Thoracic aorta (tissue), 2 donors: ENCODE data around the gene PLA2G4A. TPM values are rescaled to one million over a fixed set of nuclear protein-coding genes. Genes with fewer than 3 reads are reported as not detected.

Experiments
- ATAC-seq: fragments of 150-250 bp; one replicate; pipeline ENCODE4 v1.8.0; 2017; ENCODE audit warnings: low read depth; ENCODE audit not compliant: insufficient number of reproducible peaks, low FRiP score
- DNase-seq: peaks from one replicate; pipeline ENCODE4 v3.0.0-alpha.2; 2020; ENCODE audit warnings: low spot score
- H3K27ac ChIP-seq, 2 donors: fragments of 200-600 bp; sonication (generic); 1 replicate in 1 of 2; 2 replicates in 1 of 2; pipeline ENCODE4 v1.5.1; 2016; ENCODE audit warnings: mild to moderate bottlenecking in 2 of 2, moderate library complexity in 2 of 2
- H3K27me3 ChIP-seq: fragments of 200-600 bp; sonication (generic); replicated peaks from 2 replicates; pipeline ENCODE4 v1.6.0; 2016; ENCODE audit warnings: mild to moderate bottlenecking; ENCODE audit not compliant: insufficient read depth
- H3K36me3 ChIP-seq: fragments of 200-600 bp; sonication (generic); one replicate; pipeline ENCODE4 v1.5.1; 2016
- H3K4me1 ChIP-seq, 2 donors: fragments of 200-600 bp; sonication (generic); 1 replicate in 1 of 2; 2 replicates in 1 of 2; pipeline versions ENCODE4 v1.5.1 to v1.6.0; 2016; ENCODE audit warnings: low read depth in 2 of 2, mild to moderate bottlenecking in 1 of 2; ENCODE audit not compliant: control insufficient read depth in 1 of 2
- H3K4me3 ChIP-seq: fragments of 200-600 bp; sonication (generic); 2 replicates; pipeline ENCODE4 v1.5.1; 2016; ENCODE audit warnings: mild to moderate bottlenecking
- H3K9me3 ChIP-seq: fragments of 200-600 bp; sonication (generic); 2 replicates; pipeline ENCODE4 v1.5.1; 2016
- CTCF ChIP-seq: fragments of 200-600 bp; sonication (generic); IDR thresholded peaks from one replicate; pipeline ENCODE4 v1.5.1; 2019; ENCODE audit warnings: antibody characterized with exemption
- total RNA-seq, 2 donors: library from RNA; depleted of rRNA; stranded (reverse); fragments of >200 nt; gene quantifications; one replicate each; pipeline versions ENCODE4 v1.1.0 to v1.2.3, GENCODE V29; 2016

Gene PLA2G4A
- total RNA-seq, 2 donors from 2014 or later = 5.2 to 8.8 TPM

DNA sequence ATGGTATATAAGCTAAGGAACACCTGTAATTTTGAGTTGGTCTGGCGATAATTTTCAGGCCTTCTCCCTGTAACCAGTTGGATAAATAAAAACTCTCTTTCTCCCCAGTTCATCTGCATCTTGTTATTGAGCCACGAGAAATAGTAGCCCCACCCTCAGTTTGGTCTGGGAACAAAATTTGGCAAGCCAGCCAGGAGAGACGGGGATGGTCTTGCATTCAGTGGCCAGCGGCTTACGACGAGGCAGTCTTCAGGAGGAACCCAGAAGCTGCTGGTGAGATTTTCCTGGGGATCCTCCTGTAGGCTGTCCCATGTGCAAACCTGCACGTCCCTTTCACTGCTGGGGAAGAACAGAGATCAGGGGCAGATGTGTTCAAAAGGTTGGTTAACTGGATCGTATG lies 174.6 kb downstream of the PLA2G4A start:
- no peak overlapping the region for H3K27ac ChIP-seq
- H3K27me3 ChIP-seq = no peaks in the 10 kb centered on the region
- no peak for ATAC-seq
- H3K36me3 ChIP-seq = no peaks in the 10 kb centered on the region
- no peak for DNase-seq
- TF ChIP-seq CTCF = no peak
- no peaks in the 10 kb centered on the region for H3K4me1 ChIP-seq
- H3K9me3 ChIP-seq = no peaks in the 10 kb centered on the region
- H3K4me3 ChIP-seq = no peak overlapping the region

GRCh38 chr1:187006896-187007295 lies 178.1 kb downstream of the PLA2G4A start:
- H3K27ac ChIP-seq = no peak overlapping the region
- H3K9me3 ChIP-seq = no peaks in the 10 kb centered on the region
- ATAC-seq (no peak), DNase-seq (no peak)
- H3K36me3 ChIP-seq = no peaks in the 10 kb centered on the region
- H3K4me1 ChIP-seq = no peaks in the 10 kb centered on the region
- H3K4me3 ChIP-seq = no peak overlapping the region
- TF ChIP-seq CTCF = no peak
- no peaks in the 10 kb centered on the region for H3K27me3 ChIP-seq

DNA sequence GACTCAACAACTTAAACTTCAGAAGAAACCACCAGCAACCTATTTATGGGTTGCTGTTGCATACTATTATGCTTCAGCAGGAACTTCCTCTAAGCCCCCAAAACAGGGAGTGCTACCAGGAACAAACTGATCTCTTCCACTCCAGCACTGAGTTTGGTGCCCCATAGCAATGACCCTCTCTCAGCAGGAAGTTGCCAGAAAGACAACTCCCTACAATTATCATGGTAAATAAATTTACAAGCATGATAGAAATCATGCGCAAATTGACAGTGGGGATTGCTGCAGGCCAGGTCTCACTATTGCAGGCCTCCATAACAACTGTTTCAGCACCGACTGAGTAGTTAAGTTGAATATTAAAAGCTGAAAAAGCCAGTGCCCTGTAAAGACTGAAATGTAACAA lies 180.6 kb downstream of the PLA2G4A start:
- ATAC-seq (no peak), DNase-seq (no peak)
- H3K36me3 ChIP-seq = no peaks in the 10 kb centered on the region
- H3K4me1 ChIP-seq = no peaks in the 10 kb centered on the region
- no peak for TF ChIP-seq CTCF
- H3K9me3 ChIP-seq = no peaks in the 10 kb centered on the region
- H3K4me3 ChIP-seq = no peak overlapping the region
- no peaks in the 10 kb centered on the region for H3K27me3 ChIP-seq
- no peak overlapping the region for H3K27ac ChIP-seq

DNA sequence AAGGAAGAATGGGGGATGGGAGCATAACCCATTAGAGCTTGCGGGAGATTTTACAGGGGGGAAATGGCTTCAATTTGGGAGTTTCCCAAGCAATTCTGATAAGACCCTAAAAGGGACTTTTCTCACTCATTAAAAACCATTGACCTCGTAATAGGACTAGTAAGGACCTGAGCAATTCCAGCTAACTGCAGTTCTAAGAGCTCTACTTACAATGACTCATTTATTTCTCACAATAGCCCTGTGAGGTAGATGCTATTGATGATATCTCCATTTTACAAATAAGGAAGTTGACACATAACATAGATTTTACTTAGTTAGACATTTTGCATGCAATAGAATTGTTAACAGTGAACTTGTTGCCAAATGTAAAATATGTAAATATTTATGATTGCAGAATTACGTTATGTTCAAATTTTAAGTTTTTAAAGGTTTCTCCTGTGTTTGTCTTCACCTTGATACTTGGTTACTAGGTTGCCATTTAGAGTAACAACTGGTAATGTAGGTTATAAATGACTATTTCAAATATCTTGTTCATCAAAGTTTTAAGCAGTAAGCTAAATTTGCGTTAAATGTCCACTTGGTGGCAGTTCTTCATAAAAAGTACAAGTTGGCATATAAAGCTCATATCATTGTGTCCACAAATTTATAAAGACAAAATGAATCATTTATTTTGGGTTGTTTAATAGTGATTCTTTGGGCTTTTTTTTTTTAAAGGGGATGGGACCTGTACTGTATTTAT lies 182.0 kb downstream of the PLA2G4A start:
- DNase-seq = no peak
- Histone ChIP-seq H3K27me3 (no peaks in the 10 kb centered on the region), H3K4me3 (no peak overlapping the region), H3K36me3 (no peaks in the 10 kb centered on the region), H3K27ac (no peak overlapping the region), H3K4me1 (no peaks in the 10 kb centered on the region), H3K9me3 (no peaks in the 10 kb centered on the region)
- TF ChIP-seq CTCF = no peak
- no peak for ATAC-seq

- H3K9me3 ChIP-seq = no peaks in the 10 kb centered on the region
- no peak for TF ChIP-seq CTCF
- no peak for DNase-seq
Measured at GRCh38 chr1:187013582-187014200, 184.9 kb downstream of the PLA2G4A start.

More at GRCh38 chr1:187013582-187014200, 184.9 kb downstream of the PLA2G4A start:
- ATAC-seq = no peak
- no peaks in the 10 kb centered on the region for H3K27me3 ChIP-seq
- H3K36me3 ChIP-seq = no peaks in the 10 kb centered on the region
- no peaks in the 10 kb centered on the region for H3K4me1 ChIP-seq
- H3K27ac ChIP-seq = no peak overlapping the region
- H3K4me3 ChIP-seq = no peak overlapping the region
